WI38 (cell line): ENCODE data around the gene NPC2.

Source experiments
- H3K4me3 ChIP-seq: 2 replicates; pipeline ENCODE4 v1.5.1; 2011; ENCODE audit warnings: low read depth, mild to moderate bottlenecking, control low read depth, low read length
- TF ChIP-seq, protein P1 (sequence below): IDR thresholded peaks from 2 replicates; pipeline ENCODE4 v1.5.1; 2012; ENCODE audit warnings: low read depth, mild to moderate bottlenecking, control low read depth, low read length

Gene NPC2

DNA sequence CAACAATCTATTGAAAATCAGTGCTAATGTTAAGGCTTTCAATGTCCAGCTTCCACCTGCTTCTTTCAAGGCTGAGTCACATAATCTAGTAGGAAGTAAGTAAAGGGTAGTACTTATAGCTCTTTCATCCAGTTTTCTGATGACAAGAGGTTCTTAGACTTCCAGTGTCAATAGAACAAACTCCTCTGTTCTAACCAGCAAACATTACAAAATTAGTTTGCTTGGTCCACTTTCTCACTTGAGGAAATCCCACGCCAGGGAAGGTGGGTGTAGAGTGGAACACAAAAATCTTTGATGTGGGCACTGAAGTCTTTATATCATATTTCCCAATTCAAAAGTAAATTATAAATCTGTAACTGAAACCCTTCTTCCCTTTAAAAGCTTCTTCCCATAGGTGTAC lies 2.6 kb downstream of the NPC2 start:
- no peak overlapping the region for H3K4me3 ChIP-seq
- TF ChIP-seq, protein P1, sequence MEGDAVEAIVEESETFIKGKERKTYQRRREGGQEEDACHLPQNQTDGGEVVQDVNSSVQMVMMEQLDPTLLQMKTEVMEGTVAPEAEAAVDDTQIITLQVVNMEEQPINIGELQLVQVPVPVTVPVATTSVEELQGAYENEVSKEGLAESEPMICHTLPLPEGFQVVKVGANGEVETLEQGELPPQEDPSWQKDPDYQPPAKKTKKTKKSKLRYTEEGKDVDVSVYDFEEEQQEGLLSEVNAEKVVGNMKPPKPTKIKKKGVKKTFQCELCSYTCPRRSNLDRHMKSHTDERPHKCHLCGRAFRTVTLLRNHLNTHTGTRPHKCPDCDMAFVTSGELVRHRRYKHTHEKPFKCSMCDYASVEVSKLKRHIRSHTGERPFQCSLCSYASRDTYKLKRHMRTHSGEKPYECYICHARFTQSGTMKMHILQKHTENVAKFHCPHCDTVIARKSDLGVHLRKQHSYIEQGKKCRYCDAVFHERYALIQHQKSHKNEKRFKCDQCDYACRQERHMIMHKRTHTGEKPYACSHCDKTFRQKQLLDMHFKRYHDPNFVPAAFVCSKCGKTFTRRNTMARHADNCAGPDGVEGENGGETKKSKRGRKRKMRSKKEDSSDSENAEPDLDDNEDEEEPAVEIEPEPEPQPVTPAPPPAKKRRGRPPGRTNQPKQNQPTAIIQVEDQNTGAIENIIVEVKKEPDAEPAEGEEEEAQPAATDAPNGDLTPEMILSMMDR, result no peak

DNA sequence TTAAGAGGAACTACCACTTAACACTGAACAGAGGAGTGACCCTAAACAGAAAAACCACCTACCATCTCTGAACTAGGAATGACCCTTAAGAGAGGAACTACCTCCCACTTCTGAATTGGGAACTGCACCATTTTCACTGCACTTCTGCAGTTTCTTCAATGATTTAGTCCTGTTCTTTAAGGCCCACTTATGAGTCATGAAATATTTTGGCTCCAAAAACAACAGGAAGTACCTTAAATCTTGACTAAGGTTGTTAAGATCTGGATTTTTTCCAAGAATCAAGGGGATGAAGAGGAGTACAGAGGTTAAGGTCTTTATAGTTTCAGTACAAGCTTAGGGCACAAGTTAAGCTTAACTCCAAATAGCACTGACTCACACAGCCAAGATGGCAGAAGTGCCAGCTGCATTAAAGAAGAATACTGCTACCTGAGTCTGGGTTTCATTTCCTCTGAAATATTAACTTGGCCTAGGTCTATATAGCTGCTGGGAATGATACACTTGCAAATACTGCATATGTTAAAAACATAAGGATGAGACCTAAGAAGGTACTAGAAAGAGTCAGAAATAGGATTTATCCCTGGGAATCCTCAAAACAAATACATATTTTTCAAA lies 4.2 kb downstream of the NPC2 start:
- TF ChIP-seq, protein P1, result no peak
- no peak overlapping the region for H3K4me3 ChIP-seq

DNA sequence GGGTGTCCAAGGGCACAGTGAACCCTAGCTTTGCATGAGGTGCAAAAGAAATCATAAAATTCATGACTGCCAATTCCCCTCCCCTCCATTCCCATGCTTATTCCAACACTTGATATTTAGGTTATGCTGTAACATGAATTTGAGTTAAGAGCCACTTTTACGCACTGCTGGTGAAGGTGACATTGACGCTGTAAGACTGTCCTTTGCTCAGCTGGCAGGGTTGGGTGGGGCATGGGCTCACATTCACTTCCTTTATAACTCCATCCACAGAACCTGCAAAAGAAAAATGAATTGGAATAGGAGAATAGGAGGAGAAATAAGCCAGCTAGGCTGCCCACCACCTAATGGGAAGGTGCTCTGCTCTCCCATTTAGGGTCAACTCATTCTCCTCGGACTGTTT lies 6.9 kb downstream of the NPC2 start:
- no peak overlapping the region for H3K4me3 ChIP-seq
- TF ChIP-seq, protein P1, result no peak

DNA sequence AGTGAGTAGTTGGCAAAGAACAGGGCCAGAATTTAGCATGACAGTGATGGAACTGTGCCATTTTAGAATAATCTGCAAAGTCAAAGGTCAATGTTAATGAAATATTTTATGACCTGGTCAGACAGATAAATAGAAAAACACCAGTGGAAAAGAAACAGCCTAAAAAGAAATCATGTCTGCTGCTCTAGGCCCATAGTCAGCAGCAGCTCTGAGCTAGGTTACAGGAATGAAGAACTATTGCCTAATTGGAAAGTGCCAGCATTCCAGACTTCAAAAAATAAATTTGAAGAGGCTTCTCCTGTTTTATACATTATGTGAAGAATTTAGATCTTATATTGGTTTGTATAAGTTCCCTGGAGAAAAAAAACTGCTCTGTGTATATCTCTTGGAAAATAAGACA lies 9.8 kb downstream of the NPC2 start:
- H3K4me3 ChIP-seq, result no peak overlapping the region
- TF ChIP-seq, protein P1, result no peak

DNA sequence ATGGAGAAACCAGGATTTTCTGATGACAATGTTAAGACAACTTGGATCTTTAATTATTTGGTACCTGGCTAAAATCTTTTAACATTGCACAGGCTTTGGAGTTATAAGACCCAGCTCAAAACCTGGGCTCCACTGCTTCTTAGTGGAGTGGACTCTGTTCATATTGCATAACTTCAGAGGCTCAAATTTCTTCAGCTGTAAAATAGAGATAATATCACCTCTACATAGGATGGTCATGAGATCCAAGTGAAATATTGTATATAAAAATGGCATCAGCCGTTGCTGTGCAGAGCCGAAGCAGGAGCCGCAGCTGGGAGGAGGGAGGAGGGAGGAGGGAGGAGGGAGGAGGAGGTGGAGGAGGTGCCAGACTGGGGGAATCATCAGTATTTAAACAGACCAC lies 10.5 kb downstream of the NPC2 start:
- TF ChIP-seq, protein P1, result no peak
- H3K4me3 ChIP-seq, result no peak overlapping the region

DNA sequence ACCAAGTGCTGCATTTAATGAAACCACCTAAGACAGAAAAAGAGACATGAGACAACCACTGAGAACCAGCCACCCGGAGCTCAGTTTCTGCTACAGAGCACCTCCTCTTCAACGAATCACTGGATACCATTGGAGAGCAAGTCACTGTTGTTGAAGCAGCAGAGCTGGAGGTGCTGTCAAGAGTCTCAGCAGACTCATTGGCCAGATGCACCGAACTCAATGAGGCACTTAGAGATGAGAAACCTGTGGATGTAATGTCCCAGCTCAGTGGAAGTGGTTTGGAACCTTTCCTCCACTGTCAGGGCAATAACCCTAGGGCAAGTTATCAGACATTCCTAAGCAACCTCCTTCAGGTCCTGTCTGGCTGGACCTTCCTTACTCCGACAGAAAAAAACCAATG lies 13.1 kb downstream of the NPC2 start:
- TF ChIP-seq, protein P1, result no peak
- no peak overlapping the region for H3K4me3 ChIP-seq

GRCh38 chr14:74478996-74479635 lies 14.0 kb downstream of the NPC2 start:
- TF ChIP-seq, protein P1, result peak; percentile 79
- no peak overlapping the region for H3K4me3 ChIP-seq
